HG02571 (cell line): ENCODE results near the gene DVL1.
"Not testable (repeated sequence)": the region's sequence is repeated elsewhere in the genome, so short reads cannot be mapped to it uniquely, and the experiment has no call there.

Experiments
- ATAC-seq: cut with Tn5 transposase; IDR thresholded peaks from one replicate; pipeline ENCODE4 v1.9.1; 2021; ENCODE audit warnings: mild to moderate bottlenecking, moderate library complexity; ENCODE audit not compliant: unreplicated experiment

DVL1 gene

DNA sequence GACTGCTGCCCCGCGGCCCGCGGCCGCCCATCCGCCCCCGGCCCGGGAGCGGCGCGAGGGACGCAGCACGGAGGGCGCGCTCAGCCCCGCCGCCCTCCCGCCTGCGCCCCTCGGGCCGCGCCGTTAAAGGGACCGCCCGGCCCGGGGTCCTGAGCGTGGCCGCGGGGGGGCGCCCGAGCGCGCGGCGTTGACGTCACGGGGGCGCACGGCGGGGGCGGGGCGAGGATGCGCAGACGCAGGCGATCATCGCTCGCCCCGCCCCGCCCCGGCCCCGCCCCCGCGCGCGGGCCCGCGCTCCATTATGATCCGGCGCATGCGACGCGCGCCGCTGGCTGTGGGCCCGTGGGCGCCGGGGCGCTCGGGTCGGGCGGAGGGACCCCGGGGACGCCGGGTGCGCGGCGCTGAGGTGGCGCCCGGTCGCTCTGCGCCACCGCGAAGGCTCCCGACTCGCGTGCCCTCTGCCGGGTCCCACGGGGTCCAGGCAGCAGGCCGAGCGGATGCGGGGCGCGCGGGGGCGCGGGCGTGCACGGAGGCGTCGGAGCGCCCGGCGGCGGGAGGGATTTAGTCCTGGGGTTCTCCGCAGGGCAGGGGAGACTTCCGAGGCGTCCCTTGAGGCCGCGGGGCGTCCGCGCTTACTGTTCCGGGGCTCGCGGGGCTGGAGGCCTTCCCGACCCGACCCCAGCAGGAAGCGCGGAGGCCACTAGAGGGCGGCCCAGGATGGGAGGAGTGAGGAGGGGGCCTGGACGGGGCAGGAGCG, at the start of gene DVL1:
Gene DVL1, minus strand, starts transcription at position 163 of the 757 bp plus-strand sequence. CDS start 353 bp downstream, outside the sequence.
- peak; percentile 41 for ATAC-seq

DNA sequence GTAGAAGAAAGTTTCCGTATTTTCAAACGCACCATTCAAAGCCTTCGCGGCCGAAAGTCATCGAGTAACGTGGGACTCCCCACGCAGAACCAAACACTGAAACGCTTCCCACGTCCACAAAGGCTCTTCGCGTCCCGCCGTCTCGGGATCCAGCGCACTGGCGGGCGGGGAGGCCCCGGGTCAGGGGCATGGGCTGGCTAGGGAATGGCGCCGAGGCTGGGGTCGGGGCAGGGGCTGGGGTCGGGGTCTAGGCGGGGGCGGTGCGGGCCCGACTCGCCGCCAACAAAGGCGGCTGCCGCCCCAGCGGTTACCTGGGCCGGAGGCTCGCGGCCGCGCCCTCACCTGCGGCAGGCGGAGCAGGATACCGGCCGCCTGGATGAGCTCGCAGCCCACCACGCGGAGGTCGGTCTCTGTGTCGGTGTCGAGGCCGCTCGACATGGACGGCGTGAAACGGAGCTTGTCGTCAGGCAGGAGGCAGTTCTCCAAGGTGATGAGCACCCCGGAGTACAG, 49.5 kb upstream of the DVL1 start:
- ATAC-seq, result peak; percentile 3

DNA sequence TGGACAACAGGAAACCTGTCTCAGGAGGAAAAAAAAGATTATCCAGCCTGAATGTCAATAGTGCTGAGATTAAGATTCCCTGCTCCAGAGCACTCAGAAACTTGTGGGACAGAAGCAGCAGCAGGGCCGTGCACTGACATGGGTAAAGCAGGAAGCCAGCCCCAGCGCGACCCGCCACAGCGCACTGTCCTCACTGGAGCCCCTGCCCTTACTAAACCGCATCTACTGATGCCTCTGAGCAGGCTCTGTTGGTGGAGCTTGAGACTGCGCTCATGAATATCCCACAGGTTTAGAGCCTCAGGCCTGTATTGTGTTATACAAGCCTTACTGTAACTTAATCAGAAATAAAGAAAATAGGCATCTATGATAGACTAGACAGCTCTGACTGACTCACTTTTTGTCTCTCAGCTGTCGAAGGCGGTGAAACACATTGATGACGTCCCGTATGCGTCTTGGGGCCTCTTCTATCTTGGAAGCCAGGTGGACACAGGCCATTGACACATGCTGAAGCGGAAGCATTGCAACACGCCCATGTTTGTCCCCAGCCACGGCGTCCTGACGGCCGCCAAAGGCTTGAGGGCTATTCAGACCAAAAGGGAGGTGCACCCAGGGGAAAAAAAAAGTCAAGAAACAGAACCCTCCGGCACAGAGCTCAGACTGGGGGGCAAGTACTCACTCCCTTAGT, 48.8 kb upstream of the DVL1 start:
- no peak for ATAC-seq

DNA sequence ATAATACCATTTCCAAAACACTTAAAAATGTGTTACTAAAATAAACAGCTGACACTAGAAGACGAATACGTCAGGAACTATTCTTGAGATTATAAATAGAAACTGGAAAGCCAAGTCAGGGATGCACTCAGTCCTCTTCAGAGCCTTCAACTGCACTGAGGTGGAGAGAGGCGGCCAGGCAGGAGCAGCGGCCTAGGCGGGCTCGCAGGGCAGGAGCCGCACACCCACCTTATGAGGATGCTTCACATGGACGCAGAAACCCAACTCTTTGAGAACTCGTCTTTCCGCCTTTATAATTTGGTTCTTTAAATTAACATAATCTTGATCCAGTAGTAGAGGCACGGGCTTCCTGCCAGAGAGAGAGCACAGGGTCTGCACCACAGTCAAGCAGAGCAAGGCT, 45.9 kb upstream of the DVL1 start:
- ATAC-seq, result no peak

DNA sequence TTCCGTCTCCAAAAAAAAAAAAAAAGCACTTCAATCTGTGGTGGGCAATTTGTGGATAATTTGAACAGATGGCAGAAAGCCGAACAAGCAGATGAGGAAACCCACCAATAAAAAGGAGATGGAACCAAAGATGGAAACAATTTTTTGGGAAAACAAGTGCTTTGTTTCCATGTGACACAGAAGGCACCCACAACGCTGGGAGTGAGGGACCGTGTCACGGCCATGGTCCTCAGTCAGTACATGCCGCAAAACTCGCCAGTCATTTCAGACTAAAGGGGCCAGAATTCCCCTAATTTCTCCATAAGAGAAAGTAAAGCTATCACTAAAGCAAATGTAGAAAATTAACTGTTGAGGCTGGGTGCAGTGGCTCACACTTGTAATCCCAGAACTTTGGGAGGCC, 44.9 kb upstream of the DVL1 start:
- ATAC-seq, result no peak

DNA sequence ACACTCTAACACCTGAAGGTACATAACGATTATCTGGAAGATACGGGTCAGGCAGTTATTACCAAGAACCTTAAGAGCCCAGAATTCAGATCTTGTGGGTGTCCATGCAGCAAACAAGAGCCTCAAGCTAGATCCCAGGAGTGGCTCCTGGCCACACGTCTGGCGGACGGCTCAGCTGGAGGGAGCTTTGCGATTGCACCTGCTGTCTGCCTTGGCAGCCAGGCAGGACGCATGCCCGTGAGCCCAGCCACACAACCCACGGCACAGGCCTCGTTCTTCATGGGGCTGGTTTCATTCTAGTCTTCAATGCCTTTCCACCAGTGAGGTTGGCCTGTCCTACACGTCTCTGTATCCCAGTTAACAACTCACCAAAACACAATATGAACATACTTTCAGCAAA, 44.2 kb upstream of the DVL1 start:
- no peak for ATAC-seq

DNA sequence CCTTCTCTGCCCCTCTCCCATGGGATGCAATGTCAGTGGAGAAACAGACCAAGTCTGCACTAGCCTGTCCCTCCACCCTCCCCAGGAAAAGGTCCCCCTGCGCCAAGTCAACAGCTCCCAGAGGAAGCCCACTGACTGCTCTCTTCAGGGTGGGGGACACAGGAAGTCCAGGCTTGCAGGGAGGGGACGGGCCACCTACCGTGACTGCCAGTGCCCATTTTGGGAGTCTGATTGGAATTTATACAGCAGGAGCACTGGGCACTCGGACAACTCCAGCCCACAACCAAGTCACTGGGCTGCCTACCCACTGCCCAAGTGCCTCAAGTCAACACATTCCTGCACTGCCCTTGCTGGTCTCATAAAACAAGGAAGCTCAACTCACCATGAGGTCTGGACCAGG, 43.8 kb upstream of the DVL1 start:
- no peak for ATAC-seq

DNA sequence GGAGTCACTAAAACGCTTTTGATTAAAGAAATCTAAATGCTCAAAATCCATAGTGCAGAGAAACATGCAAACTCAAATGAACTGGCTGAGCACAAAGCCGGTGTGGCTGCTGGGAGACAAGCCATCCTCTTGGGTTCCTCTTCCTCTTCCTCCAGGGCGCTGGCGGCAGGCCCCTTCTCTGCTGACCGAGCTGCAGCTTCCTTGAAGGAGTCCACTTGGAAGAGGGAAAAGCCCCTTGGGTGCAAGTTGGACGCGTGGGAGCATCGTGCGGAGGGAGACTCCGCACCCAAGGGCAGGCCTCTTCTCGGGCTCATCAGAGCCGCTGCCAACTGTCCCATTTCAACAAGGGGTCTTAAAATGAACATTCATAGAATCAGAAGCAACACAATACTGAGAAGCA, 42.0 kb upstream of the DVL1 start:
- no peak for ATAC-seq

DNA sequence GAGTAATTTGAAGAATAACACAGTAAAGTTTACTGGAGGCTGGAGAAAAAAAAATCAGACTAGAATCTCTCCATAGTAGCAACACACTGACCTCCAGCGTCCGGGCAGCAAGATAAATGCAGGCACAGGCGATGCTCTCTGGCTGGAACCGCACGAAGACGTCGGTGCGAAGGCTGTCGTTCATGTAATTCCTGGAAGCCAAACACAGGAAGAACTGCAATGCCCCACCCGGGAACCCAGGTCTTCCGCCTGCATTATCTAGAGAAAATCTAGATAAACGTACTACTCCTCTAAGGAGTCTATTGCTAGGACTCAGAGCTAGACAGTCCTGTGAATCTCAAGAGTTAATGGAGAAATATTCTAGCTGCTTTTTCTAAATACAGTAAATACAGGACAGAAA, 41.5 kb upstream of the DVL1 start:
- no peak for ATAC-seq

DNA sequence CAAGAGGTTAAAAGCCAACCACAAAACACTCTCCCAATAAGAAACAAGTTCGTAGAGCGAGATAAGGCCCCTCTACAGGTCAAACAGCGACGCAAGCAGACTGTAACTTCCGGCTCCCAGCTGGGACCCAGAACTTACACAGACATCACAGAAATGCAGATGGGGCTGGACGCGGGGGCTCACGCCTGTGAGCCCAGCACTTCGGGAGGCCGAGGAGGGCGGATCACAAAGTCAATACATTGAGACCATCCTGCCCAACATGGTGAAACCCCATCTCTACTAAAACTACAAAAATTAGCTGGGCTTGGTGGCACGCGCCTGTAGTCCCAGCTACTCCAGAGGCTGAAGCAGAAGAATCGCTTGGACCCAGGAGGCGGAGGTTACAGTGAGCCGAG, 38.9 kb upstream of the DVL1 start:
- ATAC-seq, result no peak

DNA sequence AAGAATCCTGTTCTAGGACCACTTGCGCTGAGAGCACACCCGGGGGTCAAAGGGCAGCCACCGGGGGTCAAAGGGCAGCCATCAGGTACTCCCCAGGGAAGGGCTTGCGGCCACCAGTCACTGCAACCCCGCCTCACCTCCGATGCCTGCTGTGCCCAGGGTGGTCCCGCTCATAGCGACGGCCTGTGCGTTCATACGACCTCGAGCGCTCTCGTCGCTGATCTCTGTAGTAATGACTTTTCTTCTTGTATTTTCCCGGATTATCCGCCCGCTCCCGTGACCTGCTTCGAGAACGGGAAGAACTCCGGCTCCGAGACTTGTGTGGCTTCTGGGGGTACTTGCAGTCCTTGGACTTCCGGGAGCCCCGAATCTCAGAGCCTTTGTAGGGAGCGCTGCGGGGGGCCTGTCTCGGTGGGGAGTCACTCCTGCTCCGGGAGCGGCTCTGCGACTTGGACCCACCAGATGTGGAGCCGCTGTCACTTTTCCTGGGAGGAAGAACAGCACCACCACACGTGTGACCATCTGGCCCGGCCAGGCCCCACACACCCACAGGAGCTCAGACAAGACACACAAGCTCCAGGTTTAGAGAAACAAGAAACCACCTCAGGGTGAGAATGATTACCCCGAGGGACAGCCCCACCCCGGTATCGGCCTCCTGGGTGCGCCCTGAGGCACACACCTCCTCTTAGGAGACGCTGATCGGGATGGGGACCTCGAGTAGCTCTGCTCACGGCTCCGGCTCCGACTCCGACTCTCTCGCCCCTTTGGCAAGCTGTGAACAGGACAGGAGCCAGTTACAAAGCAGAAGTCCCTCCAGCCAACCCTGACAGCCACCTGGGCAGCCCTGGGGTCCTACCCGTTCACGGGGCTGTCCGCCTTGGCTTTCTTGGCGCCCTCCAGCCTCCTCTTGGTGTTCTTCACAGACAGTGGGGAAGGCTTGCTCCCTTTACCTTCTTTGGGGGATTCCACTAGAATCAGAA, 38.2 kb upstream of the DVL1 start:
- ATAC-seq, result no peak

DNA sequence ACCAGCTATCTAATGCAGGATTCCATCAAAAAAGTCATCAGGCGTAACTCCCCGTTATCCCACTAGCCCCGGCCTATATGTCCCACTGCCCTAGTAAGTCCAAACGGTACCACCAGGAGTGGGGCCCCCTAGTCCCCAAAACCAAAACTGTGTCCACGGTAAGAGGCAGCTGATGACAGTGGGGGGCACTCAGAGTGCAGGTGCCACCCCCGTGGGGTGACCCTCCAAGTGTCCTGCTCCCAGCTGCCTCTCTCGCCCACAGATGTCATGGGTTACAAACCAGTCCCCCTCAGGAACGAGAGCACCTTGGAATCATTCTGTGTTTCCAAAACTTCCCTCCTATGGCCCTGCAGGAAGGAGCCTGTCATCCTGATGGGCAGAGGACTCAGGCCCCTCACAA, 36.7 kb upstream of the DVL1 start:
- ATAC-seq, result no peak

DNA sequence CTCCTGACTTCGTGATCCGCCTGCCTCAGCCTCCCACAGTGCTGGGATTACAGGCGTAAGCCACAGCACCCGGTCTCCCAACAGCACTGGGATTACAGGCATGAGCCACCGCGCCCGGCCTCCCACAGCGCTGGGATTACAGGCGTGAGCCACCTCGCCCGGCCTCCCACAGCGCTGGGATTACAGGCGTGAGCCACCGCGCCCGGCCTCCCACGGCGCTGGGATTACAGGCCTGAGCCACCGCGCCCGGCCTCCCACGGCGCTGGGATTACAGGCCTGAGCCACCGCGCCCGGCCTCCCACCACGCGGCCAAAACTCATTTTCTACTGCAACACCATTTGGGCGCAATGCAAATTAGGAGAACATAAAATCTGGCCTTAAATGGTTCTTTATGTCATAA, 36.1 kb upstream of the DVL1 start:
- not testable (repeated sequence) for ATAC-seq

DNA sequence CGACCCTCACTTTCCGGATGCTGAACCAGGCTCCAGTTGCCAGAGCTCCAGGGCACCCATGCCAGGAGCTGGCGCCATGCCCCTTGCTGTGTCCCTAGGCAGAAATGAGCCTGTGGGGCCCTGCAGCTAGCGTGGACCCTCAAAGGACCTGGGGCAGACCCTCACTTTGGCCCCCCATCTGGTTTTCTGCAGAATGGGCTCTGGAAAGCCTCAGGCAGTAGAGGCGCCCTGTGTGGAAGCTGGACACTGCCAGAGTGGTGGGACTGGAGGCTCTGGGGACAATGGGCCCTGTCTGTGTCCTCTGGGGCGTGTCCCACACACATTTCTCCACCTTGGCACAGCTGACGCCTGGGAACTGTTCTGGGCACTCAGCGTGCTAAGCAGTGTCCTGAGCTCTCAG, 32.1 kb upstream of the DVL1 start:
- ATAC-seq, result no peak

DNA sequence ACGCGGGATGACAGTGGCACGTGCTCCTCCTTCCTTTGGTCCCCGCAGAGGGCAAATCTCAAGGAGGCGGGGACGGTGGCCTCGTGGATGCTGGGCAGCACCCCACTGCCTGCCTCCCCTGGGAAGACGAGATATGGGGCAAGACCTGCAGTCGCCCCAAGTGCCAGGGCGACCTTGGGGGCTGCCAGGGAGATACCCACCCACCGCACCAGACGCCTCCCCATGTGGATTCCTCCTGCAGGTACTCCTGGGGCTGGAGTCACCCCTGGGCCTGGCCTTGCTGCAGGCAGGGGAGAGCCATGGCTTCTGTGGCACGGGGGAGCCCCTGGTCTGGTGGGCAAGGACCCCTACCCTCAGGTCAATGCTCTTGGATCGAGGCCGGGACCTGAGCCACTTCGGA, 31.6 kb upstream of the DVL1 start:
- ATAC-seq, result no peak

DNA sequence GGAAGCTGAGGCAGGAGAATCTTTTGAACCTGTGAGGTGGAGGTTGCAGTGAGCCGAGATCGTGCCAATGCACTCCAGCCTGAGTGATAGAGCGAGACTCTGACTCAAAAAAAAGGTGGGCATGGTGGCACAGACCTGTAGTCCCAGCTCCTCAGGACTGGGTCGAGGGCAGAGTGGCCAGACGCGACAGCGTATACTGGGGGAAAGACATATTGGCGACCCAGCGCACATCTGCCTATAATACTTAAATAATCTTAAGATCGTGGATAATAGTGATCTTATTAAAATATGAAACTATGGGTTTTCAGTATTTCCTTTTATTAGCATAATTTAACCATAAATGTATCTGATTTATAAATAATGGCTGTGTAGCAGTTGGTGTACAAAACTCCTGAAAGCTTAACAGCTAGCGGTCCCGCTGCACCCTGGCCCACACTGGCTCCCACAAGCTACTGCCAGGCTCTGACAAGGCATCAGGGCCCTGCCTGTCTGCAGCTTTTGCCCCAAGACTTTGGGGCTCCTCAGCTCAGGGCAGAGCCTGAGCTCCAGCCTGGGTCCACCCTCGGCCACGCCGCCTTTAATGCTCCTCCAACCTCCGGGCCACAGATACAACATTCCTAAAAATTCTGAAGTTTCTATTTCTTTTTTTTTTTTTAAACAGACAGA, 28.5 kb upstream of the DVL1 start:
- no peak for ATAC-seq

DNA sequence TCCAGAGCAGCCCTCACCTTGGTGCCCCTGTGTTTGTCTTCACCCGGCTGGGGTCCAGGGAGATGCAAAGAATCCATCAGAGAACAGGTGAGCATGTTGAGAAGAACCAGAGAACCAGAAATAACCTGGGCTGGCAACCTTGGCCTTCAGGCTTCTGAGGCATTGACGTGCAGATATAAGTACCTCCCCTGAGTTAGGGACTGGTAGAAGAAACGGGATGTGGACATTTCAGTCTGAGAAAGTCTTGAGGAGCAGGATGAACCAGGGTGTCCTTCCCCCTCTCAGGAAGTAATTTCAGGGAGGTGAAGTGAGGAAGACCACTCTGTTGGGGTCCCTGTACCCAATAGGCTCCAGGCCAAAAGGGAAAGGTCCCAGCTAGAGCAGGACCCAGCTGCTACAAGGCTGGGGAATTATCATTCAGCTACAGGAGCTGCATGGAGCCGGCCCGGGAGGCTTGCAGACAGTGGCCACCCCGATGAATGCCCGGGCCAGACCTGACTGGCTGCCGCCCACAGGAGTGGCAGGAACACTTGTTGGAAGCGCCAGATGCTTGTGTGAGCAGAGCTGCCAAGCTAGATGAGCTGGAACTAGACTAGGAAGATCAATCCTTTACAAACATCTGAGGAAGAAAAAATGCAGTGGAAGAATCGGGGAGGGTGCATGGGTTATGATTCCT, 27.5 kb upstream of the DVL1 start:
- ATAC-seq, result no peak

DNA sequence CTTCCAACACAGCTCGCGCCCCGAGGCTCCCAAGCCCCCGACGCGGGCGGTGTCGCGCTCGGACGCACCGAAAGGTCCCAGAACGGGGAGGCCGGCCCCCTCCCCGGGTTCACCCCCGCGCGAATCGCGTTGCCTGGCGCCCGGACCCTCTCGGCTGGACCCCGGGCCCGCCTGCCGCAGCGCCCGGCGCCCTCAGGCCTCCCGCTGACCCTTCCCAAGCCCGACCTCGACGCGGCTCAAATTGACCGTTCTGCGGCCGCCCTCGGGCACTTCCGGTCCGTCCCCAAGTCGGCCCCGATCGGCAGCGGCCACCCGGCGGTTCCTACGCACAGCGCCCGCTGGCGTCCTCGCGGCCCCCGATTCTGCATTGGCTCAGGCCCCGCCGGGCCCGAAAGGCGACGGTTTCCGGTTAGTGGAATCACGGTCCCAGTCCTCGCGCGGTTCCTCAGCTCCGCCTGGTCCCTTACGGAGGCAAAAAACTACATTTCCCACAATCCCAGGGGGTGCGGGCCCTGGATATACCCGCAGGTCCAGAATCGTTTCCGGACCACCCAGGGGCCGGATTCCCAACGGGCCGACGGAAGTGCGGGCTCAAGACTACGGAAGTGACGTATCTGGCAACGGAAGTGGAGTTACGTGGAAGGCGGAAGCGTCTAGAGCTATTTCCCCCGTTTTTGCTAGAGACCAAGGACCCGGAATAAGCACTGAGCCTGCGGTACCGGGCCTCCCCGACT, 25.9 kb upstream of the DVL1 start, which contains the start of gene AURKAIP1:
Gene AURKAIP1, minus strand, starts transcription at position 279 of the 734 bp plus-strand sequence. CDS start 451 bp downstream, outside the sequence.
- ATAC-seq, result peak; percentile 79

DNA sequence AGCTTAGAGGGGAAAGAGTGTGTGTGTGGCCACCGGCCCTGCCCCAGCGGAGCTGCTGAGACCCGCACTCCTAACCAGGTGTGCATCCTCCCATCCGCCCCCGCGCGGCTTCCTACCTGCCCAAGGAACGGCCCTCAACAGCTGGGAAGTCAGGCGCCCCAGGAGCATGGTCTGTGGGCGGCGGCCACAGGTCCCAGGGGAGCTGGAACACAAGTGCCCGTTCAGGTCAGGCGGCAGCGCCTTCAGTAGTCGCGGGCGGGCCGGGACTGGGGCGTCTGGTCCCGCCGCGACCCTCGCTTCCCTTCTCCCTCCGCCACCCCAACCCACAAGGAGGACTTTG, 25.3 kb upstream of the DVL1 start:
- no peak for ATAC-seq
